ENCODE measurements around the gene HIPK1. TPM values are rescaled to one million over a fixed set of nuclear protein-coding genes. Genes with fewer than 3 reads are reported as not detected.

Gene HIPK1
- total RNA-seq, 2 experiments from 2014 or later: 93.0 to 99.4 TPM

- Mint-ChIP-seq H3K27ac (no peak overlapping the region), H3K27me3 (no peaks in the 10 kb centered on the region), H3K4me3 (no peak overlapping the region), H3K9me3 (peaks cover 3% of the 10 kb centered on the region), H3K4me1 (no peaks in the 10 kb centered on the region), H3K36me3 (no peaks in the 10 kb centered on the region)
- no peak for ATAC-seq (ENCODE audit: low read depth)
- DNase-seq: no peak
- POLR2A ChIA-PET: no interaction called here
Observed at GRCh38 chr1:114024049-114024448, 94.9 kb downstream of the HIPK1 start.

GRCh38 chr1:114025609-114026401 is 96.7 kb downstream of the HIPK1 start:
- H3K36me3 Mint-ChIP-seq: no peaks in the 10 kb centered on the region
- no peak for DNase-seq
- ATAC-seq (ENCODE audit: low read depth): no peak
- H3K27ac Mint-ChIP-seq: no peak overlapping the region
- no peaks in the 10 kb centered on the region for H3K27me3 Mint-ChIP-seq
- no peaks in the 10 kb centered on the region for H3K4me1 Mint-ChIP-seq
- peaks cover 1% of the 10 kb centered on the region for H3K9me3 Mint-ChIP-seq
- POLR2A ChIA-PET: no interaction called here
- H3K4me3 Mint-ChIP-seq: no peak overlapping the region

- ATAC-seq (ENCODE audit: low read depth) (no peak), DNase-seq (no peak)
- Mint-ChIP-seq H3K4me1 (no peaks in the 10 kb centered on the region), H3K27ac (no peak overlapping the region), H3K36me3 (no peaks in the 10 kb centered on the region), H3K27me3 (no peaks in the 10 kb centered on the region), H3K9me3 (peaks cover 1% of the 10 kb centered on the region), H3K4me3 (no peak overlapping the region)
- POLR2A ChIA-PET: no interaction called here
Observed at GRCh38 chr1:114026797-114027196, 97.7 kb downstream of the HIPK1 start.

Other genes starting within 250 kb of the HIPK1 start
- gene PHTF1, start 169.8 kb upstream of the HIPK1 start, total RNA-seq: 10 to 100 TPM; 19.2 to 22.6 TPM
- 10 to 100 TPM; 32.7 to 37.0 TPM for gene RSBN1, start 116.8 kb upstream of the HIPK1 start, total RNA-seq
- 10 to 100 TPM; 74.1 to 82.9 TPM for gene PTPN22, start 57.6 kb upstream of the HIPK1 start, total RNA-seq
- 1 to 10 TPM; 1.1 to 2.9 TPM for gene BCL2L15, start 41.7 kb upstream of the HIPK1 start, total RNA-seq
- 10 to 100 TPM; 53.9 to 60.5 TPM for gene AP4B1, start 24.5 kb upstream of the HIPK1 start, total RNA-seq
- 10 to 100 TPM; 13.4 to 14.3 TPM for gene DCLRE1B, start 24.0 kb upstream of the HIPK1 start, total RNA-seq
- gene OLFML3, start 50.1 kb downstream of the HIPK1 start, total RNA-seq: under 1 TPM; 0.45 to 0.64 TPM
- gene SYT6, start 224.5 kb downstream of the HIPK1 start, total RNA-seq: not detected

All from activated naive CD8-positive, alpha-beta T cell treated with anti-CD3 and anti-CD28 coated beads, Interleukin-2, amount 10 ng/mL, durations not matched to agents 7 days and 5 days (primary cell).